Left ventricle myocardium inferior (tissue), 1 donor: ENCODE measurements around the gene CLIC5. TPM values are rescaled to one million over a fixed set of nuclear protein-coding genes. Genes with fewer than 3 reads are reported as not detected.

Experiments used
- DNase-seq: peaks from one replicate; pipeline ENCODE4 v3.0.0-alpha.2; 2020
- H3K27ac ChIP-seq: fragments of 200-600 bp; replicated peaks from 2 replicates; pipeline ENCODE4 v1.8.0; 2021
- H3K27me3 ChIP-seq: fragments of 200-600 bp; 2 replicates; pipeline ENCODE4 v1.8.0; 2021; ENCODE audit warnings: low read depth
- H3K36me3 ChIP-seq: fragments of 200-600 bp; 2 replicates; pipeline ENCODE4 v1.8.0; 2021
- H3K4me1 ChIP-seq: fragments of 200-600 bp; 2 replicates; pipeline ENCODE4 v1.8.0; 2021
- H3K4me3 ChIP-seq: fragments of 200-600 bp; 2 replicates; pipeline ENCODE4 v1.8.0; 2021; ENCODE audit warnings: mild to moderate bottlenecking, moderate library complexity
- H3K9me3 ChIP-seq: fragments of 200-600 bp; replicated peaks from 2 replicates; pipeline ENCODE4 v1.8.0; 2021
- CTCF ChIP-seq: fragments of 200-600 bp; IDR thresholded peaks from 2 replicates; pipeline ENCODE4 v1.8.0; 2021; ENCODE audit warnings: antibody characterized with exemption, mild to moderate bottlenecking, borderline replicate concordance
- intact Hi-C: fragments of 100-400 bp; cut with micrococcal nuclease; formaldehyde crosslinking; loops from one replicate; pipeline ENCODE4 v1.11.0; 2022
- total RNA-seq: library from RNA; stranded (reverse); fragmentation: NEBNext Ultra II Directional; extraction: Animal tissue kit (Norgen Biotek cat#: 25700); gene quantifications from one replicate; pipeline ENCODE4 v1.2.1, GENCODE V29; 2021
- donor health status: DM: no; HTN: yes; CAD: no; lungs with severe emphysema.

The CLIC5 gene
- total RNA-seq, 1 donor from 2014 or later: 285 TPM

- no peak for DNase-seq
- intact Hi-C loops: no loop called here
- H3K9me3 ChIP-seq: no peaks in the 10 kb centered on the region
- no peaks in the 10 kb centered on the region for H3K27me3 ChIP-seq
- peaks cover 79% of the 10 kb centered on the region for H3K4me1 ChIP-seq
- peaks cover 8% of the 10 kb centered on the region for H3K36me3 ChIP-seq
- H3K27ac ChIP-seq: no peak overlapping the region
- TF ChIP-seq CTCF: no peak
- H3K4me3 ChIP-seq: no peak overlapping the region
Measured at GRCh38 chr6:45923831-45924391, 91.7 kb downstream of the CLIC5 start.

- H3K36me3 ChIP-seq: peaks cover 15% of the 10 kb centered on the region
- peaks cover 79% of the 10 kb centered on the region for H3K4me1 ChIP-seq
- no peak overlapping the region for H3K4me3 ChIP-seq
- H3K27me3 ChIP-seq: no peaks in the 10 kb centered on the region
- intact Hi-C loops: no loop called here
- no peaks in the 10 kb centered on the region for H3K9me3 ChIP-seq
- peak; percentile 44 for DNase-seq
- peak overlapping the region; percentile 56 for H3K27ac ChIP-seq
- peak; percentile 73 for TF ChIP-seq CTCF
Measured at GRCh38 chr6:45922728-45923351, 92.8 kb downstream of the CLIC5 start.

GRCh38 chr6:45921691-45922281 is 93.9 kb downstream of the CLIC5 start:
- intact Hi-C loops: no loop called here
- peaks cover 81% of the 10 kb centered on the region for H3K4me1 ChIP-seq
- H3K9me3 ChIP-seq: no peaks in the 10 kb centered on the region
- H3K4me3 ChIP-seq: no peak overlapping the region
- no peak for TF ChIP-seq CTCF
- peaks cover 16% of the 10 kb centered on the region for H3K36me3 ChIP-seq
- DNase-seq: no peak
- H3K27me3 ChIP-seq: no peaks in the 10 kb centered on the region
- peak overlapping the region; percentile 56 for H3K27ac ChIP-seq

- H3K27me3 ChIP-seq: no peaks in the 10 kb centered on the region
- no peaks in the 10 kb centered on the region for H3K9me3 ChIP-seq
- H3K36me3 ChIP-seq: peaks cover 16% of the 10 kb centered on the region
- no peak for DNase-seq
- no peak overlapping the region for H3K4me3 ChIP-seq
- H3K4me1 ChIP-seq: peaks cover 89% of the 10 kb centered on the region
- intact Hi-C loops: no loop called here
- TF ChIP-seq CTCF: no peak
- peak overlapping the region; percentile 56 for H3K27ac ChIP-seq
Measured at GRCh38 chr6:45920819-45921511, 94.7 kb downstream of the CLIC5 start.

- Histone ChIP-seq H3K27ac (peak overlapping the region; percentile 70), H3K36me3 (peaks cover 36% of the 10 kb centered on the region)
- intact Hi-C loops: no loop called here
Measured at GRCh38 chr6:45917439-45917838, 98.2 kb downstream of the CLIC5 start.

More at GRCh38 chr6:45917439-45917838, 98.2 kb downstream of the CLIC5 start:
- Histone ChIP-seq H3K27me3 (no peaks in the 10 kb centered on the region), H3K4me1 (peaks cover 58% of the 10 kb centered on the region), H3K4me3 (no peak overlapping the region), H3K9me3 (no peaks in the 10 kb centered on the region)
- no peak for TF ChIP-seq CTCF
- DNase-seq: no peak
